Upper lobe of left lung (tissue), 6 donors: ENCODE data around the gene BLVRB. TPM values are rescaled to one million over a fixed set of nuclear protein-coding genes. Genes with fewer than 3 reads are reported as not detected.

ENCODE experiments used
- ATAC-seq, 2 donors: fragments of 200-7000 bp; cut with Tn5 transposase; one replicate each; pipeline ENCODE4 v1.9.1; 2022; ENCODE audit warnings: mild to moderate bottlenecking in 2 of 2, moderate library complexity in 2 of 2; ENCODE audit not compliant: low FRiP score in 2 of 2
- DNase-seq, 2 donors: peaks; one replicate each; pipeline ENCODE4 v3.0.0-alpha.2; 2019 to 2020
- H3K27ac ChIP-seq, 4 donors: fragments of 200-600 bp; sonication (generic); one replicate each; pipeline ENCODE4 v1.5.1; 2016 to 2019
- H3K27me3 ChIP-seq, 4 donors: fragments of 200-600 bp; sonication (generic); one replicate each; pipeline ENCODE4 v1.5.1; 2017 to 2019
- H3K36me3 ChIP-seq, 4 donors: fragments of 200-600 bp; sonication (generic); one replicate each; pipeline ENCODE4 v1.5.1; 2016 to 2019
- H3K4me1 ChIP-seq, 4 donors: fragments of 200-600 bp; sonication (generic); one replicate each; pipeline ENCODE4 v1.5.1; 2018 to 2019
- H3K4me3 ChIP-seq, 4 donors: fragments of 200-600 bp; sonication (generic); one replicate each; pipeline ENCODE4 v1.5.1; 2017 to 2019; ENCODE audit warnings: mild to moderate bottlenecking in 2 of 4, moderate library complexity in 1 of 4
- H3K9me3 ChIP-seq, 4 donors: fragments of 200-600 bp; sonication (generic); one replicate each; pipeline ENCODE4 v1.5.1; 2018 to 2019
- EP300 ChIP-seq, 4 donors: sonication (generic); formaldehyde crosslinking; IDR thresholded peaks; one replicate each; pipeline ENCODE4 v1.5.1; 2017; ENCODE audit warnings: antibody characterized with exemption in 4 of 4, control low read depth in 2 of 4
- POLR2A ChIP-seq, 4 donors: fragments of 450-650 bp; IDR thresholded peaks; one replicate each; pipeline ENCODE4 v1.5.1; 2016 to 2017; ENCODE audit warnings: antibody characterized with exemption in 4 of 4, mild to moderate bottlenecking in 2 of 4
- POLR2AphosphoS5 ChIP-seq, 2 donors: sonication (generic); formaldehyde crosslinking; IDR thresholded peaks; one replicate each; pipeline ENCODE4 v1.5.1; 2017; ENCODE audit warnings: antibody characterized with exemption in 2 of 2
- WGBS, 2 donors: methylation state at CpG; one replicate each; pipeline ENCODE4 v1.1.5; 2017 to 2018; 5-methylcytosine and 5-hydroxymethylcytosine counted together
- total RNA-seq, 6 donors: library from RNA; depleted of rRNA in 4 of 6; stranded (reverse); fragments of >200 nt in 4 of 6; gene quantifications; one replicate each; pipeline versions ENCODE4 v1.1.0 to v1.2.1, GENCODE V29; 2016 to 2021
- TF ChIP-seq, protein P1 (sequence below), 6 experiments: fragments of 450-650 bp in 4 of 6; fragments of 200-600 bp in 2 of 6; sonication (generic) in 2 of 6; IDR thresholded peaks; one replicate each; pipeline ENCODE4 v1.5.1; 2016 to 2019; ENCODE audit warnings: antibody characterized with exemption in 6 of 6
- donor health status: DM: no; HTN: no; CAD: no; lungs with moderate emphysema.
- donor health status: DM: no; HTN: yes; CAD: no; lungs with severe emphysema.

Gene BLVRB
- total RNA-seq, 6 donors from 2014 or later = 77.5 to 379 (median 223) TPM

DNA sequence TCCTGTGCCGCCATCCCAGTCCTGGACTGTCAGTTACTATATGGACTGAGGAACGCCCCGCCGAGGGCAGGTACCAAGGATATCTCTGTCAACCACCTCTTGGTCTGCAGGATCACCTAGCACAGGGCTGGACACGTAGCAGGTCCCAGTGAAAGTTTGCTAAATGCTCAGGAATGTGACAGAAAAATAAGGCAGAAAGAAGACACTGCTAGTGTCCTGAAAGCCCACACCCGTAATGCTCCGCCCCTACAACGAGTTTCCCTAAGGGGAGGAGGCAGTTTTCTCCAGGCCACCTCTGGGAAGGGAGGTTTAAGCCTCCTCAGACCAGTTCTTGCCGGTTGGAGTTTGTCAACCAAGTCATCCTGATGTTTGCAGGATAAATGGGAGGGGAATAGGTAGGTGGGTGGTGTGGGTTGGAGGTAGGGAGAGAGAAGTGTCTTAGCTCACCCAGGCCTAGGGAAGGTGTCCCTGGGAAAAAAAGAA is 19.7 kb downstream of the BLVRB start:
- Histone ChIP-seq H3K4me1 (peaks cover 15 to 27% (median 21%) of the 10 kb centered on the region in 4 donors), H3K9me3 (no peaks in the 10 kb centered on the region), H3K36me3 (peaks cover 18 to 41% (median 28%) of the 10 kb centered on the region in 4 donors), H3K4me3 (no peak overlapping the region), H3K27me3 (no peaks in the 10 kb centered on the region), H3K27ac (peak overlapping the region in 1 of 4 donors; percentile 5)
- WGBS, 2 donors = 69 to 80% methylated on average over 9 of the region's 9 CpGs
- ATAC-seq (no peak), DNase-seq (no peak)
- no peak for TF ChIP-seq EP300 (IDR thresholded peaks at IDR 0.05)
- TF ChIP-seq POLR2A (IDR thresholded peaks at IDR 0.05) = no peak
- no peak for TF ChIP-seq POLR2AphosphoS5 (IDR thresholded peaks at IDR 0.05)
- TF ChIP-seq, protein P1, sequence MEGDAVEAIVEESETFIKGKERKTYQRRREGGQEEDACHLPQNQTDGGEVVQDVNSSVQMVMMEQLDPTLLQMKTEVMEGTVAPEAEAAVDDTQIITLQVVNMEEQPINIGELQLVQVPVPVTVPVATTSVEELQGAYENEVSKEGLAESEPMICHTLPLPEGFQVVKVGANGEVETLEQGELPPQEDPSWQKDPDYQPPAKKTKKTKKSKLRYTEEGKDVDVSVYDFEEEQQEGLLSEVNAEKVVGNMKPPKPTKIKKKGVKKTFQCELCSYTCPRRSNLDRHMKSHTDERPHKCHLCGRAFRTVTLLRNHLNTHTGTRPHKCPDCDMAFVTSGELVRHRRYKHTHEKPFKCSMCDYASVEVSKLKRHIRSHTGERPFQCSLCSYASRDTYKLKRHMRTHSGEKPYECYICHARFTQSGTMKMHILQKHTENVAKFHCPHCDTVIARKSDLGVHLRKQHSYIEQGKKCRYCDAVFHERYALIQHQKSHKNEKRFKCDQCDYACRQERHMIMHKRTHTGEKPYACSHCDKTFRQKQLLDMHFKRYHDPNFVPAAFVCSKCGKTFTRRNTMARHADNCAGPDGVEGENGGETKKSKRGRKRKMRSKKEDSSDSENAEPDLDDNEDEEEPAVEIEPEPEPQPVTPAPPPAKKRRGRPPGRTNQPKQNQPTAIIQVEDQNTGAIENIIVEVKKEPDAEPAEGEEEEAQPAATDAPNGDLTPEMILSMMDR (IDR thresholded peaks at IDR 0.05) = no peak

DNA sequence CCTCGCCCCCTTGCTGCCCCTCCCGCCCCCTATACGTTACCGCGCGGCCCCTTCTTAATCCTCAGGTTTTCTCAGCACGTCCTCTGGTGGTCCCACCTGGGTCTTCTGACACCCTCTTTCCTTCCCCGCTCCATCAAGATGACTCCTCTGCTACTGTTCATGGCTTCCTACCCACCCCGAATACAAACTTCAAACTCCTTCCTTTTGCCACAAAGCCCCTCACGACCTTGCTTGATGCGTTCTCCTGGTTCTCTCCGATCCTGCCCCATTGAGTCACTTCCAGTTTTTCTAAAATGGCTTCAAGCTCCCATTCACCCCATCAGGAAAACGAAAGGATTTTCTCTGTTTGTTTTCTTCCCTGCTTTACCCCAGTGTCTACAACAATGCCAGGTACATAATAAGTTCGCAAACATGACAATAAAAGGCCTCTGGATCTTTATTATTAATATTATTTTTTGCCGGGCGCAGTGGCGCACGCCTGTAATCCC is 20.7 kb downstream of the BLVRB start:
- 15 to 17% methylated on average over 17 to 18 of the region's 18 CpGs for WGBS, 2 donors
- ATAC-seq (no peak), DNase-seq (no peak)
- no peak for TF ChIP-seq EP300 (IDR thresholded peaks at IDR 0.05)
- TF ChIP-seq, protein P1 (IDR thresholded peaks at IDR 0.05) = peak in 3 of 6 experiments; percentile 17 to 35 (median 22)
- peak overlapping the region; percentile 66 to 92 (median 84) for H3K4me3 ChIP-seq
- H3K9me3 ChIP-seq = no peaks in the 10 kb centered on the region
- peak overlapping the region; percentile 92 to 98 (median 96) for H3K27ac ChIP-seq
- H3K27me3 ChIP-seq = no peaks in the 10 kb centered on the region
- H3K36me3 ChIP-seq = peaks cover 22 to 50% (median 32%) of the 10 kb centered on the region in 4 donors
- H3K4me1 ChIP-seq = peaks cover 16 to 32% (median 22%) of the 10 kb centered on the region in 4 donors

DNA sequence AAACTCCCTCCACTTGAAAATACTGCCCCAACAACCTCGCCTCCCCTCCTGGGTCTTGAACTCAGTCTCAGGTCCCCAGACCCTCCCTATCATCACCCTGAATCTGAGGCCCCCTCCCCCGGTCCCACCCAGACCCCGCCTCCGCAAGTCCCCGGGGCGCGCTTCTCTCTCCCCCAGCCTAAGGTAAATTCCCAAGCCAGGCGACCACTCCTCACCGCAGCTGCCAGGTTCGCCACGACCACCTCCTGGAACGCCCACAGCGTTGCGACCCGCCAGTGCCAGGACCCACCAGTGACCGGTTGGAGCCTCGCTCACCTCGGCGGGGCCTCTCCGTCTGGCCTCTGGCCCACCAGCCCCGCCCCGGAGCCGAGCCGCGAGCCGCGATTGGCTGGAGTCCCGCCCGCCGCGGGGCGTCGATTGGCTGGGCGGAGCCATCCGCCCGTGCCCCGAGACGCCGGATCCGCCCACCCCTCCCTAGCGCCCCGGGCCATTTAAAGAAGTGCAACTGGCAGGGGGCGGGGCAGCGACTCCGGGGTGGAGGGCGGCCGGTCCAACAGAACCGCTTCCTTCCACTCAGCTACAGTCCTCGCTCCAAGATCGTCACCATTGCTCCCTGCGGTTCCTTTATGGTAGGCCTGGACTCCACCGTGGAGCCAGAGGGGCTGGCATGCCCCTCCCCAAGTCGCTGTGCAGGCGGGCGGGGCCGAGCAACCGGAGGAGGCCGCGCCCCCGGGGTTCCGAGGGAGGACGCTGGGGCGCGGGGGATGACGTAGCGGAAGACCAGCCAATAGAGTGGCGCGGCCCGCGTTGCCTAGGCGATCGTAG is 21.3 kb downstream of the BLVRB start, which contains the start of gene SERTAD3:
TSS of gene SERTAD3 (minus strand) at position 336 of the 825 bp plus-strand sequence. CDS start 2,255 bp downstream, outside the sequence.
- H3K4me3 ChIP-seq = peak within 1 kb of the TSS; percentile 66 to 92 (median 84)
- peak; percentile 97 to 99 for DNase-seq
- ATAC-seq = peak; percentile 94
- H3K27me3 ChIP-seq = no peaks in the 10 kb centered on the region
- H3K4me1 ChIP-seq = peaks cover 16 to 38% (median 24%) of the 10 kb centered on the region in 4 donors
- H3K27ac ChIP-seq = peak within 1 kb of the TSS; percentile 92 to 98 (median 96)
- H3K36me3 ChIP-seq = peaks cover 22 to 44% (median 31%) of the 10 kb centered on the region in 4 donors
- 0% methylated on average over 19 to 70 of the region's 72 CpGs for WGBS, 2 donors
- TF ChIP-seq POLR2A (IDR thresholded peaks at IDR 0.05) (peak; percentile 58 to 99 (median 95)), EP300 (IDR thresholded peaks at IDR 0.05) (peak in 1 of 4 donors; percentile 21), POLR2AphosphoS5 (IDR thresholded peaks at IDR 0.05) (peak; percentile 98 to 99)
- TF ChIP-seq, protein P1 (IDR thresholded peaks at IDR 0.05) = peak in 1 of 6 experiments; percentile 23
- H3K9me3 ChIP-seq = no peaks in the 10 kb centered on the region

DNA sequence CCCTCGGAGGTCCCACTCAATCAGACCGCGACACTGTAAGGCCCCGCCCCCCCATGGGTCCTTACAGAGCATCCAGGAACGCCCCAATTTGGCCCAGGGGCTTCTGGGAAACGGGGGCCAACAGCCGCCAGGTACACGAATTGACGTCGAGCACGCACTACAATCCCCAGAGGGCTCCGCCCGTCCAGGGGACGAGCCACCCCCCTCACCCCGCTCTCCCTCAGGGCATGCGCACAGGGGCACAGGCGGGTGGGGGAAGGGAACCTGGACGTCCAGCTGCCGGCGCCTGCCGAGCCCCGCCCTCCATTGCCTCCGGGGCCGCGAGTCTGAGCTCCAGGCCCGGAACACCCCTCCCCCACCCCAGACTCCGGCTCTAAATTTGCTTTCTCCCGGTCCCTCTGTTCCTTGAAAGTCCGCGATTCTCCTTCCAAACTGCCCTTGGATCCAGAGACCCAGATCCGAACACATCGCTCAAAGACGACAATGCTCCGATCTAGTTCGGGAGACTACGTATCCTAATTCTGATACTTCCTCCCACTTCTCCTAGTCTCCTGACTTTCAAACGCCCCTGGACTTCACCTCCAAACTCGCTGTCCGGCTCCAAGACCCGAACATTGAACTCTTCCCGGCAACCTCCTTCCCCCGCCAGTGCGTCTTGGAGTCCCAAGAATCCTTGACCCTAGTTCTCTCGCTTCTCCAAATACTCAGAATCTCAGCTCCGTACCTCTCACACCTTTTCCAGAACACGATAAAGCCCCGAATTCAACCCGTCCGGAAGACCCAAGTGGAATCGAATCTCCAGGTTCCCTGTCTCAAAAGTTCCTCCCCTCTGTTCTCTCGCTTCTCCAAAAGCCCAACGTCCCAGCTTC is 22.2 kb downstream of the BLVRB start:
- no peaks in the 10 kb centered on the region for H3K9me3 ChIP-seq
- no peaks in the 10 kb centered on the region for H3K27me3 ChIP-seq
- H3K4me1 ChIP-seq = peaks cover 16 to 38% (median 25%) of the 10 kb centered on the region in 4 donors
- H3K27ac ChIP-seq = peak overlapping the region; percentile 92 to 98 (median 96)
- peak overlapping the region; percentile 66 to 92 (median 84) for H3K4me3 ChIP-seq
- 0% methylated on average over 29 to 39 of the region's 52 CpGs for WGBS, 2 donors
- peak; percentile 97 to 100 for DNase-seq
- ATAC-seq = peak; percentile 91 to 97
- peaks cover 20 to 36% (median 26%) of the 10 kb centered on the region in 4 donors for H3K36me3 ChIP-seq
- TF ChIP-seq POLR2A (IDR thresholded peaks at IDR 0.05) = peak in 3 of 4 donors; percentile 38 to 77 (median 77)
- TF ChIP-seq EP300 (IDR thresholded peaks at IDR 0.05) = peak in 2 of 4 donors; percentile 36 to 94
- peak; percentile 86 to 95 for TF ChIP-seq POLR2AphosphoS5 (IDR thresholded peaks at IDR 0.05)
- TF ChIP-seq, protein P1 (IDR thresholded peaks at IDR 0.05) = peak in 1 of 6 experiments; percentile 34
